ENCODE data around the gene COQ6. TPM values are rescaled to one million over a fixed set of nuclear protein-coding genes. Genes with fewer than 3 reads are reported as not detected.
"Not testable (repeated sequence)": the region's sequence is repeated elsewhere in the genome, so short reads cannot be mapped to it uniquely, and the experiment has no call there.

The COQ6 gene
- total and polyA plus RNA-seq, 4 donors, result 17.6 to 23.4 (median 21.4) TPM

- Histone ChIP-seq H3K27me3 (ENCODE audit: control insufficient read depth in 3 of 3, insufficient read depth in 3 of 3, low read length in 2 of 3) (no peaks in the 10 kb centered on the region), H3K27ac (ENCODE audit: low read depth in 1 of 2, low read length in 1 of 2) (no peak overlapping the region), H3K4me3 (no peak overlapping the region), H3K36me3 (ENCODE audit: control insufficient read depth in 4 of 4, insufficient read depth in 4 of 4, low read length in 4 of 4) (peaks cover 17 to 38% (median 29%) of the 10 kb centered on the region in 4 donors), H3K9me3 (ENCODE audit: control insufficient read depth in 4 of 4, insufficient read depth in 3 of 4, low read length in 3 of 4) (no peaks in the 10 kb centered on the region), H3K9ac (ENCODE audit: insufficient read depth in 1 of 2, low read length in 2 of 2) (no peak overlapping the region), H3K4me1 (ENCODE audit: control insufficient read depth in 5 of 5, insufficient read depth in 5 of 5, low read length in 5 of 5) (no peaks in the 10 kb centered on the region)
- ATAC-seq (ENCODE audit: insufficient read depth, low FRiP score) (no peak), DNase-seq (no peak)
- no peak for TF ChIP-seq CTCF (IDR thresholded peaks at IDR 0.05; ENCODE audit: control extremely low read depth, extremely low read depth)
- 87 to 94% methylated on average over 3 of the region's 3 CpGs for WGBS, 2 donors
Measured at GRCh38 chr14:73913256-73913655, 36.8 kb upstream of the COQ6 start.

- Histone ChIP-seq H3K4me3 (no peak overlapping the region), H3K4me1 (ENCODE audit: control insufficient read depth in 5 of 5, insufficient read depth in 5 of 5, low read length in 5 of 5) (no peaks in the 10 kb centered on the region), H3K9me3 (ENCODE audit: control insufficient read depth in 4 of 4, insufficient read depth in 3 of 4, low read length in 3 of 4) (no peaks in the 10 kb centered on the region), H3K9ac (ENCODE audit: insufficient read depth in 1 of 2, low read length in 2 of 2) (no peak overlapping the region), H3K27ac (ENCODE audit: low read depth in 1 of 2, low read length in 1 of 2) (no peak overlapping the region), H3K36me3 (ENCODE audit: control insufficient read depth in 4 of 4, insufficient read depth in 4 of 4, low read length in 4 of 4) (peaks cover 14 to 35% (median 26%) of the 10 kb centered on the region in 4 donors), H3K27me3 (ENCODE audit: control insufficient read depth in 3 of 3, insufficient read depth in 3 of 3, low read length in 2 of 3) (no peaks in the 10 kb centered on the region)
- ATAC-seq (ENCODE audit: insufficient read depth, low FRiP score), result no peak
- 85 to 90% methylated on average over 6 of the region's 6 CpGs for WGBS, 2 donors
- DNase-seq, result no peak
- TF ChIP-seq CTCF (IDR thresholded peaks at IDR 0.05; ENCODE audit: control extremely low read depth, extremely low read depth), result no peak
Measured at GRCh38 chr14:73916324-73916723, 33.8 kb upstream of the COQ6 start.

- H3K9me3 ChIP-seq (ENCODE audit: control insufficient read depth in 4 of 4, insufficient read depth in 3 of 4, low read length in 3 of 4); H3K9ac ChIP-seq (ENCODE audit: insufficient read depth in 1 of 2, low read length in 2 of 2); ATAC-seq (ENCODE audit: insufficient read depth, low FRiP score); H3K4me1 ChIP-seq (ENCODE audit: control insufficient read depth in 5 of 5, insufficient read depth in 5 of 5, low read length in 5 of 5); H3K4me3 ChIP-seq; H3K27me3 ChIP-seq (ENCODE audit: control insufficient read depth in 3 of 3, insufficient read depth in 3 of 3, low read length in 2 of 3); DNase-seq; H3K27ac ChIP-seq (ENCODE audit: low read depth in 1 of 2, low read length in 1 of 2): not testable (repeated sequence)
- H3K36me3 ChIP-seq (ENCODE audit: control insufficient read depth in 4 of 4, insufficient read depth in 4 of 4, low read length in 4 of 4), result peaks cover 23 to 42% (median 33%) of the 10 kb centered on the region in 4 donors
- WGBS, 2 donors, result 97% methylated on average over 2 of the region's 2 CpGs
Measured at GRCh38 chr14:73919457-73919856, 30.6 kb upstream of the COQ6 start.

GRCh38 chr14:73924337-73924736, 25.8 kb upstream of the COQ6 start:
- H3K4me1 ChIP-seq (ENCODE audit: control insufficient read depth in 5 of 5, insufficient read depth in 5 of 5, low read length in 5 of 5), result peaks cover 0 to 2% (median 0%) of the 10 kb centered on the region in 5 donors
- ATAC-seq (ENCODE audit: insufficient read depth, low FRiP score), result no peak
- H3K27me3 ChIP-seq (ENCODE audit: control insufficient read depth in 3 of 3, insufficient read depth in 3 of 3, low read length in 2 of 3), result no peaks in the 10 kb centered on the region
- no peak for TF ChIP-seq CTCF (IDR thresholded peaks at IDR 0.05; ENCODE audit: control extremely low read depth, extremely low read depth)
- DNase-seq, result no peak
- peaks cover 38 to 60% (median 51%) of the 10 kb centered on the region in 4 donors for H3K36me3 ChIP-seq (ENCODE audit: control insufficient read depth in 4 of 4, insufficient read depth in 4 of 4, low read length in 4 of 4)
- no peaks in the 10 kb centered on the region for H3K9me3 ChIP-seq (ENCODE audit: control insufficient read depth in 4 of 4, insufficient read depth in 3 of 4, low read length in 3 of 4)
- H3K27ac ChIP-seq (ENCODE audit: low read depth in 1 of 2, low read length in 1 of 2), result no peak overlapping the region
- H3K4me3 ChIP-seq, result no peak overlapping the region
- H3K9ac ChIP-seq (ENCODE audit: insufficient read depth in 1 of 2, low read length in 2 of 2), result no peak overlapping the region
- 87 to 95% methylated on average over 5 of the region's 5 CpGs for WGBS, 2 donors

Data from lung (tissue), 12 donors.